NCI-H1930 (cell line): ENCODE measurements around the gene RAB23.
A peak's percentile ranks its signal among the peaks of the same experiment; 100 is the strongest.
"Not testable (repeated sequence)": the region's sequence is repeated elsewhere in the genome, so short reads cannot be mapped to it uniquely, and the experiment has no call there.

Experiments used
- DNase-seq, 2 experiments: peaks; one replicate each; lab custom pipeline; 2025; lab: John Stamatoyannopoulos, UW

RAB23 gene

DNA sequence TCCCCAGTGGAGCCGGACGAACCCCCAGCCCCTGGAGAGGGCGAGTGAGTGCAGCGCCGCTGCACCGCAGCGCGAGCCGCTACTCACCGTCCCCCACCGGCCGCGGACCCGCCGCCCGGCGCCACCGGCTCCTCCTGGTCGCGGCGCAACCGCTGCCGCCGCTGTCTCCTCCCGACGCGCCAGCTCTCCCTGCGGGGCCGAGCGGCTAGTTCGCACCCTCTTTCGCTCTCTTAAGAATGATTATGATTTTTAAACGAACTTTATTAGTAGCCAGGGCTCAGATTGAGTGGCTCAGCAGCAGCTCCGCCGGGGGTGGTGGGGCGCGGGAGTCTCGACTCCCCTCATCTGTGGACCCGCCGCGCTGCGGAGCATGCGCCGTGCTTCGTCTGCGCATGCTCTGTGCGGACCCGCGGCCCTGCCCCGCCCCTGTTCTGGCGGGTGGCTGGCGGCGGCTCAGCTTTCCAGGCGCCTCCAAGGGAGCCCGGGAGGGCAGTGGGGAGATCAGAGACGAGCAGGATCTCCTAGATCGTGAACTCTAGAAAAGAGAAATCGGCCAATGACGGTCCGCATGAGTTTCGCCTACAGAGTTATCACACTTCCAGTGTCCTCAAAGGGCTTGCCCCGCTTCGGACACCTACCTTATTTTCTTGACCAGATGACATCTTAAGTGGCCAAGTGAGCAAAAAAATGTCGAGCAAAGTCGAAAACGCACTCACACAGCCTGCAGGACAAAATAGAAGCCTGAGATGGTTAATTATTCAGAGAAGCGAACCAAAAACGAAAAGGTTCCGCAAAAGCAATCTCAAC lies at the start of gene RAB23:
RAB23 (minus strand) TSS at position 372 of the 807 bp plus-strand sequence. CDS start 11,927 bp downstream, outside the sequence.
- peak; percentile 70 to 84 for DNase-seq

DNA sequence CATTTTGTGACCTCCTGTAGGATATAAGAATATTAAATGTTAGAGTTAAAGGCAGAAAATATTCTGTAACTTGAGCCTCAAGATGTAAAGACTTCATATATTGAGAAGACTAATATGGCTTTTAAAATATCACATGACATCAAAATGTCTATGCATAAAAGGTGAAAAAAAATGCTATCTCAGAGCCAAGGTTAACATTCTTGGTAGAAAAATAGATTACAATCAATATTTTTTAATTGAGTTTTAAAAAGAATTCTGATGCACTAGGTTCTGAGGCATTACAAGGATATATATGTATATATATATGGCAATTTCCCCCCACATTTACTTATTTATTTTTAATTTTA lies 46.2 kb upstream of the RAB23 start:
- no peak for DNase-seq

DNA sequence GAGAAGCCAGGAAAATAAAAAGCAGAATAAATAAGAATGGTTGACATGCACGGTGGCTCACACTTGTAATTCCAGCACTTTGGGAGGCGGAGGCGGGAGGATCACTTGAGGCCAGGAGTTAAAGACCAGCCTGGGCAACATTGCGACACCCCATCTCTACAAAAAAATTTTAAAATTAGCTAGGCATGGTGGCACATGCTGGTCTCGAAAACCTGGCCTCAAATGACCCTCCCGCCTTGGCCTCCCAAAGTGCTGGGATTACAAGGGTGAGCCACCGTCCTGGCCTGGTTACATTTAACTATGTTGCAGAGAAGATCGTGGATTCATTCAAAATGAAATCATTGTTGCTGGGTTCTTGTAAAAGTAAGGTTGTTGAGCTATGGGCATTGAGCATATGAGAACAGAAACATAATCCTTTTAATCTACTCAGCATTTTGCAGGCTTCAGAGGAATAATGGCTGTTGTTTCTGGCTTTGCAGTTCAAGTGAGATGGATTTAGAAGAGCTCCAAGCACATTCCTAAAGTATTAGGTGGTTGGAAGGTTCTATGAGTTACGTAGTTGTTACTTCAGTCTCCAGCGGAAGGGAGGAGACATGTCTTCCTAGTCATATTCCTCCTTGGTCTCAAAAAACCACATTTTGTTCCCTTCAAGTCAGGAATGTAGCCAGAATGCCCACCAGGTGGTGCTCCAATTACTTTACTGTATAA lies 45.6 kb upstream of the RAB23 start:
- DNase-seq: peak in 1 of 2 experiments; percentile 8

DNA sequence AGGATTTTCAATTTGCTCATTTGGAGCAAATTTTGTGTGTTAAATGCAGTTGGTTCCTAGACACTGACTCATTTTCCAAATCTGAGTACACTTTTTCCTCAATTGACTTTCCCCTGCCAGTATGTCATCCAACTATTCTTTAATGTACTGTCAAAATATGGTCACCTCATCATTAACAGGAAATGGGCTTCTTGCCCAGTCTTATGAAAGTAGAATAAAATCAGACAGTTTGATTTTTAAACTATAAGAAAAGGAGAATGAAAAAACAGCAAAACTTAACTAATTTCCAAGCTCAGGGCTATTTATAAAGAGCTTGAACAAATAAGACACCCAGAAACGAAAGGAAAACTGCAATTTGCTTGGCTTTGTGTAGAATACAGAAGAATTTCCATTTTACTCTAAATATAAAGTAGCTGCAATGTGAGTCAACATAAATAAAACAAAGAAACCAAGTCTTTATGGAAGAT lies 43.7 kb upstream of the RAB23 start:
- DNase-seq: no peak

DNA sequence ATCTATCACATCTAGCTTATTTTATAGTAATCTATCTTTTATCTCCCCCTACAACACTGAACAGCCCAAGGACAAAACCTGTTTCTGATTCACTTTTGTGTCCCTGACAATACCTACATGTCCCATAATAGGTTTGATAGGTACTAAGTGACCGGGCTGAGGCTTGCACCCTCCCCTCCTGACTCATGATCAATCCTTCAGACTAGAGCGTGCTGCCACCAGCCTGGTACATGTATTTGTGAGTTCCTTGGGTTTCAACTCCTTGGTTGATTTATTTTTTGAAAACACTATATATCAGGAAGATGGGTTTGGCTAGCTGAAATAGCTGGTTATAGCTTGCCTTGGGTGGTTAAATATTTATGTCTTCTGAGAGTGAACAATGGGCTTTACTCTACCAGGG lies 41.6 kb upstream of the RAB23 start:
- no peak for DNase-seq

DNA sequence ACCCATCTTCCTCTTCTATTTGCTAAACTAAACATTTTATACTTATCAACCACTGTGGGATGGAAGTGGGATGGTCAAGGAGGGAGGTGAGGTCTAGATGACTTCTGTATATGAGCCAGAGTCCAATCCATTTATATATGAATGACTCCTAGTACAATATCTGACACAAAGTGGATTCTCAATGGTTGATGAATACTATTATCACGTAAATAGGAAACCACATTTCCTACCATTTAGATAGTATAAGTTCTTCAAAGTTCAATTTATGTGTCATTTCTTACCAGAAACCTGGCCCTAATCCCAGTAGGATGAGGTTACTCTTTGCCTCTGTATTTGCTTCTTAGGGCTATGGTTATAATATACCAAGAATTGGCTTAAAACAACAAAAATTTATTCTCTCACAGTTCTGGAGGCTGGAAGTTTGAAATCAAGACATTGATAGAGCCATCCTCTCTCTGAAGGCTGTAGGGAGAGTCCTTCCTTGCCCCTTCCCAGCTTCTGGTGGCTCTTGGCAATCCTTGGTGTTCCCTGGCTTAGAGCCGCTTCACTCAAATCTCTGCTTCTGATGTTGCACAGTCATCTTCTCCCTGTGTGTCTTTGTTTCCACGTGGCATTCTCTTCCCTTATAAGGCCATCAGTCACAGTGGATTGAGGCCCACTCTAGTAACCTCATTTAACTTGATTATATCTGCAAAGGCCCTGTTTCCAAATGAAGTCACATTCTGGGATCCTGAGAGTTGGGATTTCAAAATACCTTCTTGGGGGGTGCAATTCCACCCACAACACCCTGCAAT lies 41.0 kb upstream of the RAB23 start:
- no peak for DNase-seq

DNA sequence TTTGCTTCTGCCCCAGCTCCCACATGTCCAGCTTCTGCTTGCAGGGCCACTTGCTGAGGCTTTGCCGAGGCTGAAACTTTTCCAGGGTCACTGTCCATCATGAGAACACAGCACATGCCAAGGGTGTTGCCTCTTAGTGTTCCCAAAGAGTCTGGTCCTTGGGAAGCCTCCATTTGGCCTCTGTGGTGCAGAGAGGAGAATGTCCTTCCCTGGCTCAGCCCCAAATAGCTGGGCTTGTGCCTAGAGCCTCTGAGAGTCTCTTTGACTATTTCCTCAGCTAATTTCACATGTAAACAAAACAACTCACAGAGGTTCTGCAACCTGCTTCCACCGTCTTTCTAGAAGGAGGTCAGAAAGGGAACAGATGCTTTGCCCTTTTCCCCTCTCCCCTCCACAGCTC lies 40.4 kb upstream of the RAB23 start:
- DNase-seq: no peak

DNA sequence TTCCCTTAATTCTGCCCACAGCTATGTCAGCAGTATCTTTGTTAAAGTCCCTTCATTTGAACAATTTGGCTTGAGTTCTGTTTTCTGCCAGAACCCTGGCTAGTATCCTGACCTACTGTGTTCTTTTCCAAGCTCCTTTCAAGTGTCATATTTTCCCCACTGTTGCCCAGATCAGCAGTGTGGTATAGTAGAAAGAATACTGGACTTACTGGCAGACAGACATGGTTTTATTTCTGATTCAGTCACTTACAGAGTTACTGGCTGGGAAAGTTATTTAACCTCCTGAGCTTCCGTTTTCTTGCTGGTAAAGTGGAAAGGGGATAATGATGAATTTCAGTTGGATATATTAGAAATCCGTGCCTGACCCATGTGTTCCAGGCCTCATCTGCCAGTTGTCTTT lies 39.8 kb upstream of the RAB23 start:
- no peak for DNase-seq

DNA sequence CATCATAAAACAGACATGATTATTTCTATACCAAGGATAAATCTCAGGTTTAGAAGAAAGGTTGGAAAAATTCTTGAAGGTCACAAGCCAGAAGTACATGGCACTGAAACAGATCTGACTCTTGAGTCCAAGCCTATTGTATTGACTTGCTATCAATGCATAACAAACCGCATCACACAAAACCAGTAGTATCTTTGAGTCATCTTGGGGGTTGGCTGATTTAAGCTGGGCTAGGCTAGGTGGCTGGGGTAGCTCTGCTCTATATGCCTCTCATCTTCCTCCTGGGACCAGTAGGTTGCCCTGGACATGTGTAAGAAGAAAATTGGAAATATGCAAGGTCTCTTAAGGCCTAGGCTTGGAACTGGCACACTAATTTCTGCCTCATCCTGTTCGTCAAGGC lies 37.0 kb upstream of the RAB23 start:
- DNase-seq: no peak

DNA sequence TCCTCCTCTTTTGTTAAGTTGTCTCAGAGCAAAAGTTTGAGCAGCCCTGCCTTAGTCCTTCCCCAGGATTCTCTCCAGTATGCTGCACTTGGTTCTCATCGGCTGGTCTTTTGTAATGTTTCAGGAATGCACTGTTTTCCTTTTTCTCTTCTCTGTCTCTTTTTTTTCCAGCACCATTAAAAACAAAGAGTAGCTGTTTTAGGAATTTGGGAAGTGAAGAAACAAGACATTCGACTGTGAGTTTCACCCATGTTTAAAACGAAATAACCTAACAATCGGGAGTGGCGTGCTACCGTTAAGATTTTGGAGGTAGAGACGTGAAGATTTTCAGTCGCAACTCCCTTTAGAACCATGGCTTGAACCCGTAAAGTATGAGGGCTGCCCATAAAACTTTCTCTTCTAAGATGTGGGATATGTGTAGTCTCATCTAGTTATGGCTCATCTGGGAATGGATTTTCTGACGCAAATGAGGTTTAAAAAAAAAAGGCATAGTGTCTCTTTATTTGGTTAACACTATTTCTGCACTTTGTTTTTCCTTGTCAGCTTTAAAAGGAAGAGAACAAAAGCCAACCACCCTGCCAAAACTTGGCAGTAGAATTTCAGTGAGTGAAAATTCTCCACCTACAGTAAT lies 35.9 kb upstream of the RAB23 start:
- DNase-seq: no peak

DNA sequence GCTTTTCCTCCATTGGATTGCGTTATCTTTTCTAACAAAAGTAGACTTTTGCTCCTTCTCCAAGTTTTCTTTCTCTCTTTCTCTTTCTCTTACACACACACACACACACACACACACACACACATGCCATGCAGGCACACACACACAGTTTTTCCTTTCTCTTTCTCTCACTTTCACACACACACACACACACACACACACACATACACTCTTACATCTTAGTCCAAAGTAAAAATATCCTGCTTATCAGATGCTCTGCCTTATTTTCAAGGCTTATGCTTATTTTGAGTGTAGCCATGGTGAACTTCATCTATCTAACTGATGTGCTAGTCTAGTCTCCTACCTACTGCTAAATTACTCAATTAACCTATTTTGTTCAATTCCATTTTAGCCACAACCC lies 34.4 kb upstream of the RAB23 start:
- DNase-seq: no peak

DNA sequence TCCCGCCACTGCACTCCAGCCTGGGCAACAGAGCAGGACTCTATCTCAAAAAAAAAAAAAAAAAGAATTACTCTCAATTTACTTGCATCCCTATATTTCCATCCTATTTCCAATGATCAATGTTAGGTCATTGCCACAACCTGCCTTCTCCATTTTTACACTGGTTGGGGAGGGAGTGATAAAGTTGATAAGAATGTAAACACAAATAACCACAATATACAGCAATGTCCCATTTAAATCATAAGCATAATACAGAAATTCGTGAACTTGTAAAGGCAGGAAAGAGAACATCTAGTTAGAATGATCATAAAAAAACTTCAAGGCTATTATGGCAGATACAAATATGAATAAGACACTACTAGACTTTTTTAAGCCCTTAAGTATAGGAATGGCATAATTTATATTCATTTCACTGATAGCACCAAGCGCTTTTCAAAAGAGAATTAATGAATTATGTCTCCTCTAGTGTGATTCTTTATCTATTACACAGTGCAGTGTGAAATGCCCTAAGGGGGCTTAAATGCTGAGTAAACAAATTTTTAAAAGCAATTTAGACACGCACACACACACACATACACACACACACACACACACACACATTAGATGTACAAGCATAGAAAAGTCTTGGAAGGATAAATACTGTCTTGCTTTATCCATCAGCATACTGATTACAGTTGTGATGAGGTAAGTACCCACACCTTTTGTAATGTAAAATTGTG lies 33.5 kb upstream of the RAB23 start:
- no peak for DNase-seq

DNA sequence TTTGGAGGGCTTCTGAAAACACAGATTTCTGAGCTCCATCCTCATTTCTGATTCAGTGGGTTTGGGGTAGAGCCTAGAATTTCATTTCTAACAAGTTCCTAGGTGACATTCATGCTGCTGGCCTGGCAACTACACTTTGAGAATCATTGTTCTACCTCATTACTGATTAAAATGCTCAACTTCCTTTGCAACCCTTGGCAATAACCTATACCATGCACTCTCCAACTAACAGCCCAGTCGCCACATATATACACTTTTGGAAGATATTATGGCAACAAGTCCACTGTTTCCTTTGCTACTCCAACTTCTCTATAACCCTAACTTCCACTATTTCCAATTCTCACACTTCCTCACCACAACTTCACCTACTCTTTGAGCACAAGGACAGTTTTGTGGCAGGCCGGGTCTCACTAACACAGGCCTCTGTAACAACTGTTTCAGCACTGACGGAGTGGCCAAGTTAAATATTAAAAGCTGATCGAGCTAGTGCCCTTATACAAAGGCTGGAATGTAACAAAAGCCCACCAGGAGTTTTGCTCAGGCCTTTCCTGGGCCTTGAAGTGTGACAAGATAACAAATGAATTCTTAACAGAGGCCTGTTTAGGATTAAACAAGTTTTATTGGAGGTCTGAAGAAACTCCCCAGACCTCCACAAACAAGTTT lies 32.1 kb upstream of the RAB23 start:
- DNase-seq: no peak

DNA sequence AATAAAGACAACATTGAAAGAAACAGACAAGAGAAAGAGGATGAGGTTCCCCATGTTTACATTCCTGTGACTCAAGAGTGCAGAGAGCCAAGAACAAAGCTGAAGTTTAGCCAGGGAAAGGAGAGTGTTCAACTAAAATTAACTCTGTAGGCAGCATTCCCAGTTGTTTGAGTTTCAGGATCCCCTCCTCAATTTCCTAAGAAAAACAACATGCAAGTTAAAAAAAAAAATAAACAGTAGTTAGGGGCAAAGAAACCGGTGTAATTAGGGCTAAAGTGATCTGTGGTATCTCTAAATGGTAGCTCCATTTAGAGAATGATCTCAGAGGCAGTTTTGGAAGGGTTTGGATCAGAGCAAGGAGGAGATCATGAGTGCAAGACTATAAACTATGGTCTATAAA lies 30.9 kb upstream of the RAB23 start:
- no peak for DNase-seq

DNA sequence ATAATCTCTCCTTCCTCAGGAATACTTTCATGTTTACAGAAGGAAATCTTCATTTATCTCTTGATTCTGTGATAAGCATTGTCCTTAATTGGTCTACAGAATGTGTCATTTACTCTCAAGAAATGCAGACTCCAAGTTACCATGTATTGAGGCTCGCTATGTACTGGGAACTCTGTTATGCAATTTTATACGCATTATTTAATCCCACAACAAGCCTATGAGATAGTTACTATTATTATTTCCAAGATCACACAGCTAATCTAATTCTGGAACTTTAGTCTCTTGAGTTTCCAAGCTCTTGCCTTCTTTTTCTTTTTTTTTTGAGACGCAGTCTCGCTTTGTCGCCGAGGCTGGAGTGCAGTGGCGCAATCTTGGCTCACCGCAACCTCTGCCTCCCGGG lies 30.0 kb upstream of the RAB23 start:
- no peak for DNase-seq

DNA sequence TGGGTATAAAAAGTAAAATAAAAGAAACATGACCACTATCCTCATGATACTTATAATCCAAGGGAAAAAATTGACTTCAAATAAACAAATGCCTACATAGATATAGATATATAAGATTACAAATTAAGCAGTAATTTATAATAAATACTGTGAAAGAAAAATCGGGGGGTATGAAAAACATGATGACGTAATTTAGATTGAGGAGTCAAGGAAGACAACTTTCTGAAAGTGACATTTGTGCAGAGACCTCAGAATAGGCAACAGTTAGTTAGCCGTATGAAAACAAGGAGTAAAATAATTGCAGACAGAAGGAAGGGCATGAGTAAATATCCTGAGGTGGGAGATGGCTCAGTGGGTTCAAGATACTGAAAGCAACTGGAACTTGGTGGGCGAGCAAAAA lies 28.2 kb upstream of the RAB23 start:
- no peak for DNase-seq

DNA sequence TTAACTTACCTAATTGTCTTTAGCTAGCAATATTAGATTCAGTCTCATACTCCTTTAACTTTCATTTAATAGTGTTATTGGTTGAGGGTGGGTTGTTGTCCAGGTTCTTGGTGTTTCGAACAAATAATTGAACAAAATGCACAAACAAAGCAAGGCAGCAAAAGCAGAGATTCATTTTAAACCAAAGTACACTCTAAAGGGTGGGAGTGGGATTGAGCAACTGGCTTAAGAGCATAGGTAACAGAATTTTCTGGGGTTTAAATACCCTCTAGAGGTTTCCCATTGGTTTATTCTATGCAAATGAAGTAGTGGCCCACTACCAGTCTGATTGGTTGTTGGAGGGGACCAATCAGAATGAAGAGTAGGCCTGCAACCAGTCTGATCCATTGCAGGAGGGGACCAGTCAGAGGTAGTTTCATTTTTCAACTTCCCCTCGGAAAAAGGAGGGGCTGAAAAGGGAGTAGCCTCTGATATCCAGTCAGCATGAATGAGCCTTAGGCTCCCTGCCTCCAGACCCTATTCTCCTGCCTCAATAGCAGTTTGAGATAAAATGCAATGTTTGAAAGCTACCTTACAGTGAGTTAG lies 26.3 kb upstream of the RAB23 start:
- DNase-seq: no peak

DNA sequence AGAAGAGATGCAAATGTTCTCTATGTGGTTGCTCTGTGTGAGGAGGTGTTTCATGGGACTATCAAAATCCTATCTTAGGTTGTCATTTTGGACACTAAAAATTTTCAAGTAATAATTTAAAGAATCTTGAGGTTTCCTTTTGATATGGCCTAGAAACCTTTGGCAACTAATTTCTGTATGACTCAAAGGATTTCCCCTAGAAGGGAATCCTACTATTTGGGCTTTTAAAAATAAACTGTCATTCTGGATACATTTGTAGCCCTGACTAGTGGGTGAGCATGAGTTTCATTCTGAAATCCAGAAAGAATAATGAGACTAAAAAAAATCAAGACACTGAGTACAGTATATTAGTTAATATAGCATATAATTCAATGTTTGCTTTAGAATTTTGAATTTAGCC lies 25.5 kb upstream of the RAB23 start:
- no peak for DNase-seq

DNA sequence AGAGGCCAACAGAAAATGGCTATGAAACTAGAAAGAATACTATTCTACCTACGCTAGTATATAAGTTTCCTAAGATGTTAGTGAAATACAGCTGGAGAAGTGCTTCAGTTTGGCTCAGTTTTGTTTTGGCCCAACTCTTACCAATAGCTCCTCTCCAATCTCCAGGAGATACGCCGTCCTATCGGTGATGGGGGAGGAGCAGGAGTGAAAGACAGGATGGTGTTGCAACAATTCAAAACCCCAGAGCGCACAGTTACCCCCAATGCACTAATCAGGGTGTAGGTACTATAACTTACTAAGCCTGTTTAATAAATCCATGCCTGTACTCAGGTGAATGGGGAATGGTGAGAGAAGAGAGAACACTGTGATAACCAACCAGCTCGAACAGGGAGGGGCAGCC lies 24.2 kb upstream of the RAB23 start:
- no peak for DNase-seq

DNA sequence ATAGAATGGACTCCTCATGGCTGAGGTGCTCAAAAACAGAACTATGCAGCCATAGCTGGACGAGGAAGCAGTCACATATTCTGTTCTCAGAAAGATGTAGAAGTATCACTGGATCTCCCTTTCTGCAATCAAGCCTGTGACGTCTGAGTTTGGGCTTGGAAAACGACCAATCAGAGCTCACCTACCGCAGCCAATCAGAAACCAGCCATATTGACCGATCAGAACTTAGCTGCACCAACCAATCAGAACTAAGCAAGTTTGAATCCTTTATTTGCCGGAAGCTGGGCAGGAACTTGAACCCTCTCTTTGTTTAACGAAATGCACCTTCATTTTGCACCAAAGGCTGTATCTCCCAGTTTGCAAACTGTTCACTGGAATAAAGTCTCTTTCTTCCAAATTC lies 21.8 kb upstream of the RAB23 start:
- DNase-seq: no peak

DNA sequence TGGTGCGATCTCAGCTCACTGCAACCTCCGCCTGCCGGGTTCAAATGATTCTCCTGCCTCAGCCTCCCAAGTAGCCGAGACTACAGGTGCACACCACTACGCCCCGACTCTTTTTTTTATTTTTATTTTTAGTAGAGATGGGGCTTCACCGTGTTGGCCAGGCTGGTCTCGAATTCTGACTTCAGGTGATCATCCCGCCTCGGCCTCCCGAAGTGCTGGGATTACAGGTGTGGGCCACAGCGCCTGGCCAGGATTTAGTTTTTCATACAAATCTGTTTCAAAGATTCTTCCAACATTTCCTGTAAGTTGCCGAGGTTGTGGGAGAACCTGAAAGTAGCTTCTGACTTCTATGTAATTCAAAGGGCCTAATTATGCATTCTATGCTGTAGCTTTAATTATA lies 21.4 kb upstream of the RAB23 start:
- DNase-seq: not testable (repeated sequence)
